ENCODE measurements around the gene CPNE4.

Gene CPNE4

GRCh38 chr3:131762981-131763564 lies 271.7 kb downstream of the CPNE4 start:
- DNase-seq = no peak
- no peak for TF ChIP-seq GATA1 (IDR thresholded peaks at IDR 0.05; ENCODE audit: low read depth, low read length)
- TF ChIP-seq POLR2A (IDR thresholded peaks at IDR 0.05; ENCODE audit: low read length) = no peak

GRCh38 chr3:131756405-131756804 lies 278.4 kb downstream of the CPNE4 start:
- TF ChIP-seq POLR2A (IDR thresholded peaks at IDR 0.05; ENCODE audit: low read length) (no peak), GATA1 (IDR thresholded peaks at IDR 0.05; ENCODE audit: low read depth, low read length) (no peak)
- peak in 1 of 2 experiments; percentile 1 for DNase-seq

DNA sequence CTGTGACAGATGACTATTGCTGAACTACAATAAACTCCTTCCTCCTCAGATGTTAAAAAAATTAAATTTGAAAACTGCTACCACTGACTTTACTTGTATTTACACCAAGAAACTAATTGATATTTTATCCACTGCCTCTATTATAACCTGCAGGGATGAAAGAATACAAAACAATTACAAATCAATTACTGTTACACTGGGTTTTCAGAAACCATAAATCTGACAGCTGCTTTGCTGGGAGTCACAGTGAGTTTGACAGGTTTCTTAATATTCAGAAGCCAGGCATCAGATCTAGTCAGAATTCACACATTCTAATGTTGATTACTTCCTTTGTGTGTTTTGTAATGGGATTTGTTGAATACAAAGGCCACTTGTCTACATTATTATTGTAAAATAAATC lies 279.4 kb downstream of the CPNE4 start:
- DNase-seq = no peak
- TF ChIP-seq GATA1 (IDR thresholded peaks at IDR 0.05; ENCODE audit: low read depth, low read length) (no peak), POLR2A (IDR thresholded peaks at IDR 0.05; ENCODE audit: low read length) (no peak)

DNA sequence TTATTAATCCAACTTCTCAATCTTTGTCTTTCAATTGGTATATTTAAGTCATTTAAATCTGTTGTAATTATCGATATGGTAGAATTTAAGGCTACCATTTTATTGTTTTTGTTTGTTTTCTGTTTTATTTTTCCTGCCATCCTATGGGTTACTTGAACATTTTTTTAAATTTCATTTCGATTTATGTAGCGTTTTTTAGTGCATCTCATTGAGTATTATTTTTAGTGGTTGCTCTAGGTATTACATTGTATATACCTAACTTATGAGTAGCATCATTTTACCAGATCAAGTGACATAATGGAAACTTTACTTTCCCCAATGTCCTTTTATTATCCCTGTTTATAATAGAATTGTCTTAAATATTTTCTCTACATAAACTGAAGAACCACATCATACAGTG lies 284.6 kb downstream of the CPNE4 start:
- DNase-seq = no peak
- TF ChIP-seq POLR2A (IDR thresholded peaks at IDR 0.05; ENCODE audit: low read length) (no peak), GATA1 (IDR thresholded peaks at IDR 0.05; ENCODE audit: low read depth, low read length) (no peak)

DNA sequence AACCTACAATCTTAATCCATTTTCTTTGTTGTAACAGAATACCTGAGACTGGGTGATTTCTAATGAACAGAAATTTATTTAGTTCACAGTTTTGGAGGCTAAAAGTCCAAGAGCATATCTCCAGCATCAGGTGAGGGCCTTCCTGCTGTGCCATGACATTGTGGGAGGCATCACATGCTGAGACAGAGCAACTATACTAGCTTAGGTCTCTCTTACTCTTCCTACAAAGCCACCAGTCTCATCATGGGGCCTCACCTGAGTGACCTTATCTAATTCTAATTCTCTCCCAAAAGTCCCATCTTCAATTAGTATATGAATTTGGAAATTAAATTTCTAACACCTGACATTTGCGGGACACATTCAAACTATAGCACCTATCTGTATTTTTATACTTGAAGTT lies 285.0 kb downstream of the CPNE4 start:
- DNase-seq = no peak
- TF ChIP-seq GATA1 (IDR thresholded peaks at IDR 0.05; ENCODE audit: low read depth, low read length) (no peak), POLR2A (IDR thresholded peaks at IDR 0.05; ENCODE audit: low read length) (no peak)

DNA sequence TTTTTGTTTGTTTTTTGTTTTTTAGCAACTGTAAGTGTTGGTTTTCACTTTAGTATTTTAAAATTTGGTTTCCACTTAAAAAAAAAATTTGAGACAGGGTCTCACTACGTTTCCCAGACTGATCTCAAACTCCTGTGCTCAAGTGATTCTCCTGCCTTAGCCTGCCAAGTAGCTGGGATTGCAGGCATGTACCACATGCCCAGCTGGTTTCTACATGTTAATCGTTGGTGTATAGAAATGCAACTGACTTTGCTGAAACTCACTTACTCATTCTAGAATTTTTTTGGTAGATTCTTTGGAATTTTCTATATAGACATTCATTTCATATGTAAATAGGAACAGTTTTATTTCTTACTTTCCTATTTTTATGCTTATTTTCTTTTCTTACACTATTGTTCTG lies 287.3 kb downstream of the CPNE4 start:
- no peak for DNase-seq
- no peak for TF ChIP-seq GATA1 (IDR thresholded peaks at IDR 0.05; ENCODE audit: low read depth, low read length)
- no peak for TF ChIP-seq POLR2A (IDR thresholded peaks at IDR 0.05; ENCODE audit: low read length)

GRCh38 chr3:131744765-131745164 lies 290.0 kb downstream of the CPNE4 start:
- no peak for DNase-seq
- TF ChIP-seq GATA1 (IDR thresholded peaks at IDR 0.05; ENCODE audit: low read depth, low read length) = no peak
- TF ChIP-seq POLR2A (IDR thresholded peaks at IDR 0.05; ENCODE audit: low read length) = no peak

DNA sequence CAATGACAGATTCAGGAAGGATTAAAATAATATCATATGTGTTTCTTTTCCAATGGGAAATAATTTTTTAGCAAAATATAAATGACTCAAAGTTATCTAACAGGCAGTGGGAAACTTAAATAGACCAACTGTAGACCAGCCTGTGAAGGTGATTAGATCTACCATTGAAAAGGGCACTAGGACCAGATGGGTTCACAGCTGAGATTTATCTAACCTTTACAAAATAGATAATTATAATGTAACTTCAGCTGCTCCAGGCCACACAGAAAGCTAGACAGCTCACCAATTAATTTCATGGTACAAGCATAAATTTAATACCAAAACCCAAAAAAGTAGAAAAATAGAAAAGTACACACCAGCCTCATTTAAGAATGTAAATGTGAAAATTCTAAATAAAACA lies 291.7 kb downstream of the CPNE4 start:
- TF ChIP-seq GATA1 (IDR thresholded peaks at IDR 0.05; ENCODE audit: low read depth, low read length) (no peak), POLR2A (IDR thresholded peaks at IDR 0.05; ENCODE audit: low read length) (no peak)
- DNase-seq = no peak

- TF ChIP-seq POLR2A (IDR thresholded peaks at IDR 0.05; ENCODE audit: low read length) (no peak), GATA1 (IDR thresholded peaks at IDR 0.05; ENCODE audit: low read depth, low read length) (no peak)
- no peak for DNase-seq
Observed at GRCh38 chr3:131739211-131739610, 295.6 kb downstream of the CPNE4 start.

- DNase-seq = no peak
Observed at GRCh38 chr3:131738095-131738494, 296.7 kb downstream of the CPNE4 start.

DNA sequence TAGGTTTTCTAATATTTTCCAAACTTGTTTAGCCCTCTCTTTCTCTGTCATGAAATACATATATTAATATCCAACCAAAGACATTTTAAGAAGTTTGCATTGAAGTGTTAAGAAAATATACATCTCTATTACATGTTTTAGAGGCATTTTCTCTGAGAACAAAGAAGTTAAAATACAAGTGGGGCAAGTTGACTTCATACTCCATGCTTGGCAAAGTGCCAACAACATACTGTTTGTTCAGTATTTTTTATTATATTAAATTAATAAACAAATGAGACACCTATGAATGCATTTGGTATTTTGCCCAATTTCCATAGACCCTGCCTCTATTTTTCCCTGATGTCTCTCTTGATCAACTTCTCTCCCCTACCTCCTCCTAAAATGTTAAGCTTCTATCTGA lies 299.3 kb downstream of the CPNE4 start:
- no peak for TF ChIP-seq POLR2A (IDR thresholded peaks at IDR 0.05; ENCODE audit: low read length)
- TF ChIP-seq GATA1 (IDR thresholded peaks at IDR 0.05; ENCODE audit: low read depth, low read length) = no peak
- DNase-seq = no peak

More at GRCh38 chr3:131738095-131738494, 296.7 kb downstream of the CPNE4 start:
- TF ChIP-seq GATA1 (IDR thresholded peaks at IDR 0.05; ENCODE audit: low read depth, low read length) = no peak
- TF ChIP-seq POLR2A (IDR thresholded peaks at IDR 0.05; ENCODE audit: low read length) = no peak

GRCh38 chr3:131735116-131735515 lies 299.7 kb downstream of the CPNE4 start:
- DNase-seq = no peak
- no peak for TF ChIP-seq POLR2A (IDR thresholded peaks at IDR 0.05; ENCODE audit: low read length)
- no peak for TF ChIP-seq GATA1 (IDR thresholded peaks at IDR 0.05; ENCODE audit: low read depth, low read length)

DNA sequence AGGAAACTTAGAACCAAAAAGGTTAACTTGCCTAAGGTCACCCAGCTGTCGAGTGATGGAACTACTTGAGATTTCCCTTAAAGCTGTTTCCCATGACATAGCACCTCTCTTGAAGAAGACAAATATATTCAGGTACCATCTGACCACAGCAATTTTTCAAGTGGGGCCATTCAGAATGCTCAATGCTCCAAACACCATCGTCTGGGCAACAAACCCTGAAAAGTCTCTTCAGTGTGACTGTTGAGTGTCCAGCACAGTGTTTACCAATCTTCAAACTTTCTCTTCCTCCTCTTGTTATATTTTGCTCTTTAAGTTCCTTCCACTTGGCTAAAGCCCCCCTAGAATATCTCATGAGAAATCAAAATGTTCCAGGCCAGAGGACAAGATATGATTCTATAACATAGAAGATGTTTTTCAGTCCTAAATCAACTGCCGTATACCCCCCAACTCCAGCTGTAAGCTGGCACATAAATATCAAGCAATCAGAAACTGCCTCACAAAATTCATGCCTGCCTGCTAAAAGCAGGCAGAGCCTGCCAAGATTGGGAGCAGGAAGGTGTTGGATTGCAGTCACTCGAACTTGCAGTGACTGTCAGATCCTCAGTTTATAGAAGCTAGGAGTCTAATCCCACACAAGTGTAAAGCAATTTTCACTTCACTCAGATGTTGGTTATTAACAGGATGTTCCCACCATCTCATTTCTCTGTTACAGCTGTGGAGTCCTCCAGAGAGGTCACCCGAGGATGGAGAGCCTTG lies 301.6 kb downstream of the CPNE4 start:
- TF ChIP-seq POLR2A (IDR thresholded peaks at IDR 0.05; ENCODE audit: low read length) = no peak
- TF ChIP-seq GATA1 (IDR thresholded peaks at IDR 0.05; ENCODE audit: low read depth, low read length) = no peak

GRCh38 chr3:131731709-131732108 lies 303.1 kb downstream of the CPNE4 start:
- no peak for DNase-seq
- TF ChIP-seq GATA1 (IDR thresholded peaks at IDR 0.05; ENCODE audit: low read depth, low read length) (no peak), POLR2A (IDR thresholded peaks at IDR 0.05; ENCODE audit: low read length) (no peak)

More for the DNA sequence above, 301.6 kb downstream of the CPNE4 start:
- no peak for DNase-seq

DNA sequence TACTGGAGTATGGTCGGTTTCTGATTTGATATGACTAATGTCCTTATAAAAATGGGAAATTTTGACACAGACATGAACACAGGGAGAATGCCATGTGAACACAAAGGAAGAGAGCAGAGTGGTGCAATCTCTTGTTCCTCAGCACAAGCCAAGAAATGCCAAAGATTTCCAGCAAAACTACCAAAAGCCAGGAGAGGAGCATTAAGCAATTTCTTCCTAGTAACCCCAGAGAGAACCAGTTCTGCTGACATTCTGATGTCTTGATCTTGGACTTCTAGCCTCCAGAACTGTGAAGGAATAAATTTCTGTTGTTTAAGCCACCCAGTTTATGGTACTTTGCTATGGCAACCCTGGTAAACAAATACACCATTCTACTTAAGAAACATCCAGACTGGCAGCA lies 304.2 kb downstream of the CPNE4 start:
- DNase-seq = no peak
- TF ChIP-seq POLR2A (IDR thresholded peaks at IDR 0.05; ENCODE audit: low read length) (no peak), GATA1 (IDR thresholded peaks at IDR 0.05; ENCODE audit: low read depth, low read length) (no peak)

All from erythroblast (primary cell).